Activated T-helper 17 cell treated with anti-CD3 and anti-CD28 coated beads, Interleukin-2, amount 50 U/mL, for 72 hours (primary cell): ENCODE data around the gene MTMR11. TPM values are rescaled to one million over a fixed set of nuclear protein-coding genes. Genes with fewer than 3 reads are reported as not detected.

ENCODE experiments used
- ATAC-seq: fragments of 150-1000 bp; cut with Tn5 transposase; replicated peaks from 2 replicates; pipeline ENCODE4 v1.10.0; 2021; ENCODE audit warnings: mild to moderate bottlenecking, moderate library complexity
- H3K27ac Mint-ChIP-seq: one replicate; pipeline ENCODE4 v1.8.0; 2022; ENCODE audit warnings: mixed read lengths
- H3K27me3 Mint-ChIP-seq: one replicate; pipeline ENCODE4 v1.8.0; 2022; ENCODE audit warnings: mixed read lengths
- H3K36me3 Mint-ChIP-seq: one replicate; pipeline ENCODE4 v1.8.0; 2022; ENCODE audit warnings: low read depth, mild to moderate bottlenecking, mixed read lengths
- H3K4me1 Mint-ChIP-seq: one replicate; pipeline ENCODE4 v1.8.0; 2022; ENCODE audit warnings: mixed read lengths
- H3K4me3 Mint-ChIP-seq: one replicate; pipeline ENCODE4 v1.8.0; 2022; ENCODE audit warnings: mild to moderate bottlenecking, mixed read lengths
- H3K9me3 Mint-ChIP-seq: one replicate; pipeline ENCODE4 v1.8.0; 2022; ENCODE audit warnings: mixed read lengths
- total RNA-seq, 2 donors: library from RNA; stranded (reverse); gene quantifications; one replicate each; pipeline ENCODE4 v1.2.3, GENCODE V29; 2022

The MTMR11 gene, protein sequence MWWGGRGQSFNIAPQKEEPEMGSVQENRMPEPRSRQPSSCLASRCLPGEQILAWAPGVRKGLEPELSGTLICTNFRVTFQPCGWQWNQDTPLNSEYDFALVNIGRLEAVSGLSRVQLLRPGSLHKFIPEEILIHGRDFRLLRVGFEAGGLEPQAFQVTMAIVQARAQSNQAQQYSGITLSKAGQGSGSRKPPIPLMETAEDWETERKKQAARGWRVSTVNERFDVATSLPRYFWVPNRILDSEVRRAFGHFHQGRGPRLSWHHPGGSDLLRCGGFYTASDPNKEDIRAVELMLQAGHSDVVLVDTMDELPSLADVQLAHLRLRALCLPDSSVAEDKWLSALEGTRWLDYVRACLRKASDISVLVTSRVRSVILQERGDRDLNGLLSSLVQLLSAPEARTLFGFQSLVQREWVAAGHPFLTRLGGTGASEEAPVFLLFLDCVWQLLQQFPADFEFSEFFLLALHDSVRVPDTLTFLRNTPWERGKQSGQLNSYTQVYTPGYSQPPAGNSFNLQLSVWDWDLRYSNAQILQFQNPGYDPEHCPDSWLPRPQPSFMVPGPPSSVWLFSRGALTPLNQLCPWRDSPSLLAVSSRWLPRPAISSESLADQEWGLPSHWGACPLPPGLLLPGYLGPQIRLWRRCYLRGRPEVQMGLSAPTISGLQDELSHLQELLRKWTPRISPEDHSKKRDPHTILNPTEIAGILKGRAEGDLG
- total RNA-seq: 1 to 10 TPM; 3.0 to 7.9 TPM

DNA sequence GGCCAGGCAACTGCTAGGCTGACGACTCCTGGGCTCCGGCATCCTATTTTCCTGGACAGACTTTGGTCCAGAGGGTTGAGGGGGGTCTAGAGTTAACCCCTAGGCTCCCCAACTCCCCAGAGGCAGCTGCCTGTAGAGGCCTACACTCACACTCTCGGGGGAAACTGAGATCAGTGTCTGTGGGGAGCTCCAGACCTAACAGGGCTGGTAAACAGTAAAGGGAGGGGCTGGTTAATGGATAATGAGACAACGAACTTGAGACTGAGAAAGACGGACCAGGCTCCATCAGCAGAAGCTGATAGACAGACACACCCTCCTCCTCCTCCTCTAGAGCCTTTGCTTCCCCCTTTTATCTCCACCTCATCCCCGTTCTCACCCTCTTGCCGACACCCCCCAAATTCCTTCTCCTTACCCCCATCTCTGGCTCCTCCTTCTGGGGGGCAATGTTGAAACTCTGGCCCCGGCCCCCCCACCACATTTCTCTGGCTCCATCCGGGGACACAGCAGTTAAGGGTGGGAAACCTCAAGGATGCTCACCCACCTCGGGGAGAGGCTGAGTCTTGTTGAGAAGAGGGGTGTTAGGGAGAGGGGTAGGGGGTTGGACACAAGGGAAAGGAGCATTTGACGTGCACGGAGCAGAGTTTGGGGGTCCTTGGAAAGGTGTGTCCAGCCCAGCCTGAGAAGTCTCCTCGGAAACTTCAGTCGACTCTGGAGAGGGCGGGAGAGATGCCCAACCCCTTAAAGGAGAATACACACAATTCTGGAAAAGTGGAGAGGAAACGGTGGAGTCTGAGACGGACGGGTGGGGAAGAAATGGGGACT is at the start of gene MTMR11:
TSS of gene MTMR11 (minus strand) at position 710 of the 822 bp plus-strand sequence. CDS start at position 478, 232 bp downstream.
- H3K27ac Mint-ChIP-seq: peak within 1 kb of the TSS; percentile 70
- no peaks in the 10 kb centered on the region for H3K9me3 Mint-ChIP-seq
- H3K4me3 Mint-ChIP-seq: peak within 1 kb of the TSS; percentile 58
- no peak for ATAC-seq
- H3K36me3 Mint-ChIP-seq: no peaks in the 10 kb centered on the region
- H3K4me1 Mint-ChIP-seq: peaks cover 26% of the 10 kb centered on the region
- peaks cover 5% of the 10 kb centered on the region for H3K27me3 Mint-ChIP-seq

DNA sequence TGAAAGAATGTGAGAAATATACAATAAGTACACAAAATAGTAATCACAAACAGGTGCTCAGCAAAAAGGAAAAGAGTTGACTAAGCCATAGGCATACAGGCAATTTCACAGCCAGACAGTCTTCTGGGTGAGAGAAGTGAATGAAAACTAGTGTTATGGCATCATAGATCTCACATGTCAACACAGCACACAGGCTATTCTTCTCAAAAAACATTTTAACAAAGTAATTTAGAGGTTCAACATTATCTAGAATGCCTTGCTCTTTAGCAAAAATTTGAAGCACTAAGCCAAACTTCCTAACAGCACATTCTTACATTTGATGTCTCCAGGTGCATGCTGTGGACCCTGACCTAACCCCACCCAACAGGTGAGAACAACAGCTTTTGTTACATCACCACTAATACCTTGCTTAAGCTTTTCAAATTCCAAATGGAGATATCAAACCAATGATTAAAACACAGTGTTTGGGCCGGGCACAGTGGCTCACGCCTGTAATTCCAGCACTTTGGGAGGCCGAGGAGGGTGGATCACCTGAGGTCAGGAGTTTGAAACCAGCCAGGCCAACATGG is 43.4 kb upstream of the MTMR11 start:
- peak overlapping the region; percentile 29 for H3K4me3 Mint-ChIP-seq
- H3K27me3 Mint-ChIP-seq: no peaks in the 10 kb centered on the region
- no peaks in the 10 kb centered on the region for H3K9me3 Mint-ChIP-seq
- peaks cover 34% of the 10 kb centered on the region for H3K4me1 Mint-ChIP-seq
- H3K27ac Mint-ChIP-seq: peak overlapping the region; percentile 47
- ATAC-seq: no peak
- peaks cover 76% of the 10 kb centered on the region for H3K36me3 Mint-ChIP-seq

DNA sequence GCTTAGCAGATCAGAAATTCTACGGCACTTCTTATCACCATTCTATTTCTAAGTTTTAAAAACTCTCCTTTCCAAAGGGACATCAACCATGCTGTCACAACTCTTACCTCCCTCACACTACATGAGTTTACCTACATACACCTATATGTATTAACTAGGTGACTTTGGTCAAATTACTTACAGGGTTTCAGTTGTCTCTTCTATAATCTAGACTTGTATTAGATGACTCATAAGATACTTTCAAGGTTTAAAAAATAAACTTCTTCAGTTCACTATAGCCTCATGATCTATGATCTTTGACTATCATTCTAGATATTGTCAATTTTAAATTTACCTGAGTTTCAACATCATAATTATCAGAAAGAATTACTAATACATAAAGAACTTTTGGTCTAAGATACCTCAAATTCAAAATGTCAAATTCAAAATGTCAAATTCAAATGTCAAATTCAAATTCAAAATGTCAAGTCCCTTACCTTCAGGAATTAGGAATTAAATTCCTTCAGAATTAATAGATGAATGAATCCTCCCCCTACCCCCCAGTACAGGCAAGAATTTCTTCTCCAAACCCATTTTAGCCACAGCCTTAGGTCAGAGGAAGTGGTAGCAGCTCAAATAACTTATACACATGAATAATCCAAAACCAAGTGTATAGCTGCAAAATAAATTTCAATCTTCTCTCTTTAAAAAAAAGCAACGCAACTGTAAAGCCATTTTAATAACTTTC is 42.7 kb upstream of the MTMR11 start:
- Mint-ChIP-seq H3K4me3 (peak overlapping the region; percentile 29), H3K36me3 (peaks cover 83% of the 10 kb centered on the region), H3K27ac (peak overlapping the region; percentile 47), H3K27me3 (no peaks in the 10 kb centered on the region), H3K9me3 (no peaks in the 10 kb centered on the region), H3K4me1 (peaks cover 31% of the 10 kb centered on the region)
- ATAC-seq: peak; percentile 63

DNA sequence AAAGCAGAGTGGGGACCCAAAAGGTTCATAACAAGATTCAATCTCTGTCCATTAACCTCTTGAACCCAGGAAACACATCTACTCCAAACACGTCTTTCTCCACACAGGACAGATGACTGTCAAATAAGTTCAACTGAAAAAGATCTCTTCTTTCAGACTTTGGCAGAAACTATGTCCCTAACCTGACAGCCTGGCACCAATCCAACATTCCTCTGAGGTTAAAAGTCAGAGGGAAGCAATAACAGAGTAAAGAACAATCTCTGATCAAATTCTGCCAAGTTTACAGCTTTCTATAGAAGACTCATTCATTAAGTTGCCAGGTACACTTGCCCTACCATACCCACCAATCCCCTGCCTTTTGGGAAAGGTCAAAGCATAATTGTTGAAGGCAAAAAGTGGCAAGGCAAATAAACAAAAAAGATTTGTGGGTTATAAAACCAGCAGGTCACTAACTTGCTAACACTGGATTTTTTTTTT is 41.9 kb upstream of the MTMR11 start:
- Mint-ChIP-seq H3K36me3 (peaks cover 91% of the 10 kb centered on the region), H3K9me3 (no peaks in the 10 kb centered on the region), H3K4me3 (no peak overlapping the region), H3K27me3 (no peaks in the 10 kb centered on the region), H3K27ac (peak overlapping the region; percentile 47), H3K4me1 (peaks cover 26% of the 10 kb centered on the region)
- no peak for ATAC-seq

GRCh38 chr1:149977345-149977744 is 40.7 kb upstream of the MTMR11 start:
- Mint-ChIP-seq H3K36me3 (peaks cover 94% of the 10 kb centered on the region), H3K4me3 (no peak overlapping the region), H3K4me1 (peaks cover 23% of the 10 kb centered on the region), H3K27ac (no peak overlapping the region), H3K9me3 (no peaks in the 10 kb centered on the region), H3K27me3 (no peaks in the 10 kb centered on the region)
- no peak for ATAC-seq

- peaks cover 8% of the 10 kb centered on the region for H3K4me1 Mint-ChIP-seq
- ATAC-seq: no peak
- peak overlapping the region; percentile 4 for H3K27ac Mint-ChIP-seq
- H3K36me3 Mint-ChIP-seq: peaks cover 95% of the 10 kb centered on the region
- no peaks in the 10 kb centered on the region for H3K9me3 Mint-ChIP-seq
- no peak overlapping the region for H3K4me3 Mint-ChIP-seq
- no peaks in the 10 kb centered on the region for H3K27me3 Mint-ChIP-seq
Measured at GRCh38 chr1:149972547-149972946, 35.9 kb upstream of the MTMR11 start.

- peaks cover 9% of the 10 kb centered on the region for H3K4me1 Mint-ChIP-seq
- no peaks in the 10 kb centered on the region for H3K9me3 Mint-ChIP-seq
- no peak for ATAC-seq
- H3K27ac Mint-ChIP-seq: no peak overlapping the region
- no peak overlapping the region for H3K4me3 Mint-ChIP-seq
- H3K36me3 Mint-ChIP-seq: peaks cover 93% of the 10 kb centered on the region
- no peaks in the 10 kb centered on the region for H3K27me3 Mint-ChIP-seq
Measured at GRCh38 chr1:149967646-149968045, 31.0 kb upstream of the MTMR11 start.

DNA sequence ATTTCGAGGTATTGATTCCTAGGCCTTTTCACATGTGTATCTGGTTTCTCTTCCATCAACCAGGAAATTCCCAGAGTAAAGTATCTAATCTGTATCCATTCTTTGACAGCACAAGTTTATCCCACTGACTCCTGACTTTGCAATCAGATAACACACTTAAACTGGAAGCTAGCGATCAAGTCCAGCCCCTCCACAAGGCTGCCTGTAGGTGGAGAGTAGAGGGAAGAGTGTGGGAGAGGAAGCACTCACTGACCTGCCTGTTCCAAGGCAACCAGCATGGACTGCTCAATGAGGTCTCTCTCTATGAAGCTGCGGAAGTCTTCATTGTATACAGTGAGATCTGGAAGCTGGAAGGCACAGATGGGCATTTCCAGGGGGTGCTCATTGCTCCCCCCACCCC is 30.4 kb upstream of the MTMR11 start:
- no peak for ATAC-seq
- H3K4me3 Mint-ChIP-seq: no peak overlapping the region
- H3K9me3 Mint-ChIP-seq: no peaks in the 10 kb centered on the region
- H3K36me3 Mint-ChIP-seq: peaks cover 92% of the 10 kb centered on the region
- H3K4me1 Mint-ChIP-seq: peaks cover 9% of the 10 kb centered on the region
- no peaks in the 10 kb centered on the region for H3K27me3 Mint-ChIP-seq
- no peak overlapping the region for H3K27ac Mint-ChIP-seq

- H3K27ac Mint-ChIP-seq: no peak overlapping the region
- H3K9me3 Mint-ChIP-seq: no peaks in the 10 kb centered on the region
- peaks cover 92% of the 10 kb centered on the region for H3K36me3 Mint-ChIP-seq
- no peak for ATAC-seq
- H3K27me3 Mint-ChIP-seq: no peaks in the 10 kb centered on the region
- H3K4me3 Mint-ChIP-seq: no peak overlapping the region
- H3K4me1 Mint-ChIP-seq: peaks cover 9% of the 10 kb centered on the region
Measured at GRCh38 chr1:149966405-149966804, 29.7 kb upstream of the MTMR11 start.

DNA sequence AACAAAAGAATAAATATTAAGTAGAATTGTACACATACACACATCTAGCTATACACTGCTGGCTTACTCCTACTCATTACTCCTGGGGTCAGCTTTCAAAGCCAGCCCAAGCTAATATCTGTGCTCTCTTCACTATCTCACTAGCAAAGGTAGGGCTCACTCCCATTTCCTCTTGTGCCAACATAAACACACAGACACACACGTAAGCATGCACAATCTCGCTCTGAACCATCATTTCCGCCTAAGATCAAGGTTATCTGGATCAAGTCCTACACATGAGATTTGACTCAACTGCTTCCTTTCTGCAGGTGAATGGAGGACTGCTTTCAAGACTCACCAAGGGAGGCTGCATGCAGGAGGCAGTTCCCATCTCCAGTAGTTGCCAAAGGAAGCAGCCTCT is 28.8 kb upstream of the MTMR11 start:
- no peaks in the 10 kb centered on the region for H3K27me3 Mint-ChIP-seq
- peak overlapping the region; percentile 2 for H3K27ac Mint-ChIP-seq
- H3K36me3 Mint-ChIP-seq: peaks cover 92% of the 10 kb centered on the region
- H3K9me3 Mint-ChIP-seq: no peaks in the 10 kb centered on the region
- peak; percentile 72 for ATAC-seq
- peak overlapping the region; percentile 2 for H3K4me3 Mint-ChIP-seq
- H3K4me1 Mint-ChIP-seq: peaks cover 9% of the 10 kb centered on the region

DNA sequence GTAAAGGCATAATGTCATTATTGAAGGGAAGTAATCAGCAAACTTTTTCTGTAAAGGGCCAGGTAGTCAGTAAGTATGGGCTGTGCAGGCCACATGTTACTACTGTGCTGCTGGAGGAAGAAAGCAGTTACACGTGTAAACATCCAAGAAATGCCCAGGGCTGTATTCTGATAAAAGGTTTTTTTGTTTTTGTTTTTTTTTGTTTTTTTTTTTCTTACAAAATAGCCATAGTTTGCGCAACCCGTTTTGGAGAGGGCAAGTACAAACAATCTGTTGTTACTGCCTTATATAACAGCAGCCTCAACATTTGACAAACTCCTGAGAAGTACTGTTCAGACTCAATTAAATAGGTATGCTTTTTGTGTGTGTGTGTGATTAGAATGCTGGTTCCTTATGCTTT is 26.7 kb upstream of the MTMR11 start:
- Mint-ChIP-seq H3K36me3 (peaks cover 96% of the 10 kb centered on the region), H3K27ac (no peak overlapping the region), H3K4me1 (peaks cover 15% of the 10 kb centered on the region), H3K9me3 (no peaks in the 10 kb centered on the region), H3K27me3 (no peaks in the 10 kb centered on the region), H3K4me3 (no peak overlapping the region)
- no peak for ATAC-seq

DNA sequence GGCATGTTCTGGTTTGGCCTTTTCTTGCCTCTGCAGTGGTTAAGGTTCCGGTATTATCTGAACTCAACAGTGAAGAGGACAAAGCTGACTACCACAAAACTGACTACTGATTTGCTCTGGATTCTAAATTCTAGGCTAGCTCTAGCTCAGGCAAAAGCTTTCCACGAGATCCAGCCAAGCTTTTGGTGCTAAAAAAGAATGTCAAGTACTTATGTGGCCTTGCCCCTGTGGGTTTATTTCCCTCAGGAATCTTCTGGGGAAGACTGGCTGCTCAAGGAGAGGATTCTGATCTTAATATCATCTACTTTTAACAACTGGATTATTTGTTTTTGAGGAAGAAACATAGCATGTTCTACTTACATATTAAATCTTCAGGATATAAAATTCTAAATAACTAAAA is 26.1 kb upstream of the MTMR11 start:
- peaks cover 15% of the 10 kb centered on the region for H3K4me1 Mint-ChIP-seq
- H3K4me3 Mint-ChIP-seq: no peak overlapping the region
- H3K27me3 Mint-ChIP-seq: no peaks in the 10 kb centered on the region
- peaks cover 96% of the 10 kb centered on the region for H3K36me3 Mint-ChIP-seq
- no peak overlapping the region for H3K27ac Mint-ChIP-seq
- no peaks in the 10 kb centered on the region for H3K9me3 Mint-ChIP-seq
- no peak for ATAC-seq

GRCh38 chr1:149962039-149962647 is 25.5 kb upstream of the MTMR11 start:
- Mint-ChIP-seq H3K9me3 (no peaks in the 10 kb centered on the region), H3K4me1 (peaks cover 15% of the 10 kb centered on the region), H3K36me3 (peaks cover 97% of the 10 kb centered on the region), H3K4me3 (no peak overlapping the region), H3K27ac (no peak overlapping the region), H3K27me3 (no peaks in the 10 kb centered on the region)
- peak; percentile 72 for ATAC-seq
